Suprapubic skin (tissue), 4 donors: ENCODE measurements around the gene PHTF2. TPM values are rescaled to one million over a fixed set of nuclear protein-coding genes. Genes with fewer than 3 reads are reported as not detected.

Experiments used
- DNase-seq, 2 donors: peaks; one replicate each; pipeline ENCODE4 v3.0.0-alpha.2; 2019; ENCODE audit warnings: low spot score in 2 of 2
- H3K27ac ChIP-seq: fragments of 200-600 bp; sonication (generic); one replicate; pipeline ENCODE4 v1.5.1; 2019
- H3K27me3 ChIP-seq: fragments of 200-600 bp; sonication (generic); one replicate; pipeline ENCODE4 v1.5.1; 2019
- H3K36me3 ChIP-seq: fragments of 200-600 bp; sonication (generic); one replicate; pipeline ENCODE4 v1.5.1; 2019
- H3K4me1 ChIP-seq: fragments of 200-600 bp; sonication (generic); one replicate; pipeline ENCODE4 v1.5.1; 2019
- H3K4me3 ChIP-seq: fragments of 200-600 bp; sonication (generic); one replicate; pipeline ENCODE4 v1.5.1; 2019; ENCODE audit warnings: mild to moderate bottlenecking
- H3K9me3 ChIP-seq: fragments of 200-600 bp; sonication (generic); one replicate; pipeline ENCODE4 v1.5.1; 2019
- CTCF ChIP-seq, 2 donors: fragments of 200-600 bp in 1 of 2; fragments of 450-650 bp in 1 of 2; sonication (generic) in 1 of 2; IDR thresholded peaks; one replicate each; pipeline ENCODE4 v1.5.1; 2016 to 2019; ENCODE audit warnings: antibody characterized with exemption in 2 of 2, mild to moderate bottlenecking in 1 of 2, moderate library complexity in 1 of 2
- EP300 ChIP-seq: sonication (generic); formaldehyde crosslinking; IDR thresholded peaks from one replicate; pipeline ENCODE4 v1.6.1; 2017; ENCODE audit warnings: antibody characterized with exemption
- POLR2A ChIP-seq, 2 donors: fragments of 450-650 bp; IDR thresholded peaks; one replicate each; pipeline ENCODE4 v1.6.1; 2017; ENCODE audit warnings: antibody characterized with exemption in 2 of 2, mild to moderate bottlenecking in 2 of 2, moderate library complexity in 2 of 2
- POLR2AphosphoS5 ChIP-seq, 3 donors: sonication (generic); formaldehyde crosslinking; IDR thresholded peaks; one replicate each; pipeline ENCODE4 v1.6.1; 2017; ENCODE audit warnings: antibody characterized with exemption in 3 of 3
- WGBS: methylation state at CpG from one replicate; pipeline ENCODE4 v1.1.5; 2018; 5-methylcytosine and 5-hydroxymethylcytosine counted together
- total RNA-seq, 4 donors: library from RNA; depleted of rRNA; stranded (reverse); fragments of >200 nt; gene quantifications; one replicate each; pipeline ENCODE4 v1.1.0, GENCODE V29; 2016

The PHTF2 gene
- total RNA-seq, 4 donors from 2014 or later = 9.6 to 33.7 (median 15.7) TPM

DNA sequence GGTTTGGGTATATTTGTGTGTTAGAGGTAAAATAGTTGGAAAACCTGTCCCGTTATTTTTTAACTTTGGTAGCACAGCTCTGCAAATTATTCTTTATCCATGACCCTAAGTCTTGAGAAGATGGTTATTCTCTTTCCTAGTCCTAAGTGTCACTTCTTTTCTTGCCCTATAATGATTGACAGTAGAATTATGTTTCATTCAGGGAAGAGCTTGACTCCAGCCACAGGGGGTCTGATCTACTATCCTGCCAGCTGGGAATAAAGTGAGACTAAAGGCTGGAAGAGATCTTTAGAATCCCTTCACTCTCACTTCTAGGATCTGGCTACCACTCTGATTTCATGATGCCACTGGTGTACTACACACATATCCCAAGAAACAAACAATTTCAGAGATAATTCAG lies 90.4 kb downstream of the PHTF2 start:
- Histone ChIP-seq H3K4me3 (no peak overlapping the region), H3K27ac (no peak overlapping the region), H3K36me3 (no peaks in the 10 kb centered on the region), H3K27me3 (no peaks in the 10 kb centered on the region), H3K4me1 (no peaks in the 10 kb centered on the region), H3K9me3 (no peaks in the 10 kb centered on the region)
- 98% methylated on average over 1 of the region's 1 CpG for WGBS
- DNase-seq = no peak
- TF ChIP-seq POLR2AphosphoS5 (IDR thresholded peaks at IDR 0.05) (no peak), EP300 (no peak), POLR2A (IDR thresholded peaks at IDR 0.05) (no peak), CTCF (IDR thresholded peaks at IDR 0.05) (no peak)

- no peak for DNase-seq
- no peak overlapping the region for H3K4me3 ChIP-seq
- no peak for TF ChIP-seq EP300
- no peak for TF ChIP-seq POLR2A (IDR thresholded peaks at IDR 0.05)
- no peak for TF ChIP-seq CTCF (IDR thresholded peaks at IDR 0.05)
- TF ChIP-seq POLR2AphosphoS5 (IDR thresholded peaks at IDR 0.05) = no peak
- WGBS = 89% methylated on average over 3 of the region's 3 CpGs
- H3K27me3 ChIP-seq = no peaks in the 10 kb centered on the region
- no peaks in the 10 kb centered on the region for H3K4me1 ChIP-seq
- no peak overlapping the region for H3K27ac ChIP-seq
- H3K36me3 ChIP-seq = no peaks in the 10 kb centered on the region
- no peaks in the 10 kb centered on the region for H3K9me3 ChIP-seq
Measured at GRCh38 chr7:77893813-77894212, 95.2 kb downstream of the PHTF2 start.

- no peak for DNase-seq
- no peaks in the 10 kb centered on the region for H3K4me1 ChIP-seq
- TF ChIP-seq POLR2A (IDR thresholded peaks at IDR 0.05) (no peak), CTCF (IDR thresholded peaks at IDR 0.05) (no peak), POLR2AphosphoS5 (IDR thresholded peaks at IDR 0.05) (no peak), EP300 (no peak)
- no peak overlapping the region for H3K27ac ChIP-seq
- H3K9me3 ChIP-seq = no peaks in the 10 kb centered on the region
- H3K4me3 ChIP-seq = no peak overlapping the region
- WGBS = 90% methylated on average over 2 of the region's 2 CpGs
- no peaks in the 10 kb centered on the region for H3K27me3 ChIP-seq
- H3K36me3 ChIP-seq = no peaks in the 10 kb centered on the region
Measured at GRCh38 chr7:77894574-77895091, 96.1 kb downstream of the PHTF2 start.

DNA sequence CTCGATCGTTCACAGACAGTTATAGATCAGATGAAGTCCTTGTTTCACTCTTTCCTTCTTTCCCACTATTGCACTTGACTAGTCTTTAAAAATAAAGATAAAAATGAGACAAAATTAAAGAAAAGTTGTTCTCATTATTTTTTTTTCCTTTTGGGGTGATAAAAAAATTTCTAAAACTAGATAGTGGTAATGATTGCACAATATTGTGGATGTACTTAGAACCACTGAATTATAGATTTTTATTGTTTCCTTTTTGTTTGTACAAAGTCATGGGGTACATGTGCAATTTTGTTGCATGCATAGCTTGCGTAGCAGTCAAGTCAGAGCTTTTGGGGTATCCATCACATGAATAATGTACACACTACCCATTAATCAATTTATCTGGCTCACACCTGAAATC lies 97.3 kb downstream of the PHTF2 start:
- TF ChIP-seq POLR2A (IDR thresholded peaks at IDR 0.05) (no peak), EP300 (no peak), CTCF (IDR thresholded peaks at IDR 0.05) (no peak), POLR2AphosphoS5 (IDR thresholded peaks at IDR 0.05) (no peak)
- no peak for DNase-seq
- Histone ChIP-seq H3K27ac (no peak overlapping the region), H3K27me3 (no peaks in the 10 kb centered on the region), H3K9me3 (no peaks in the 10 kb centered on the region), H3K4me3 (no peak overlapping the region), H3K4me1 (no peaks in the 10 kb centered on the region), H3K36me3 (no peaks in the 10 kb centered on the region)
- 96% methylated on average over 3 of the region's 3 CpGs for WGBS

- DNase-seq = no peak
- 97% methylated on average over 1 of the region's 1 CpG for WGBS
- H3K36me3 ChIP-seq = no peaks in the 10 kb centered on the region
- no peak overlapping the region for H3K4me3 ChIP-seq
- no peaks in the 10 kb centered on the region for H3K4me1 ChIP-seq
- TF ChIP-seq CTCF (IDR thresholded peaks at IDR 0.05) = no peak
- TF ChIP-seq POLR2A (IDR thresholded peaks at IDR 0.05) = no peak
- no peak for TF ChIP-seq POLR2AphosphoS5 (IDR thresholded peaks at IDR 0.05)
- no peak for TF ChIP-seq EP300
- no peak overlapping the region for H3K27ac ChIP-seq
- no peaks in the 10 kb centered on the region for H3K27me3 ChIP-seq
- no peaks in the 10 kb centered on the region for H3K9me3 ChIP-seq
Measured at GRCh38 chr7:77897004-77897547, 98.5 kb downstream of the PHTF2 start.
